ENCODE data around the gene ZNF766. TPM values are rescaled to one million over a fixed set of nuclear protein-coding genes. Genes with fewer than 3 reads are reported as not detected.
A peak's percentile ranks its signal among the peaks of the same experiment; 100 is the strongest.

The ZNF766 gene
- total RNA-seq, 2 experiments from 2014 or later, result 39.3 to 43.2 TPM

- POLR2A ChIA-PET, result no interaction called here
- Histone ChIP-seq H3K4me1 (ENCODE audit: insufficient read depth, low read length) (no peaks in the 10 kb centered on the region), H3K27me3 (ENCODE audit: control insufficient read depth in 1 of 2, insufficient read depth in 2 of 2, low read length in 2 of 2) (no peaks in the 10 kb centered on the region), H3K4me3 (ENCODE audit: low read length) (no peak overlapping the region), H3K9me3 (ENCODE audit: control insufficient read depth in 1 of 2, insufficient read depth in 1 of 2, low read length in 2 of 2) (no peaks in the 10 kb centered on the region), H3K36me3 (ENCODE audit: insufficient read depth, low read length) (peaks cover 95% of the 10 kb centered on the region), H3K27ac (ENCODE audit: low read depth in 1 of 2, low read length in 2 of 2) (no peak overlapping the region)
- DNase-seq, result no peak
- Mint-ChIP-seq H3K4me1 (ENCODE audit: low read depth) (no peaks in the 10 kb centered on the region), H3K36me3 (ENCODE audit: low read depth) (peaks cover 99% of the 10 kb centered on the region), H3K27ac (no peak overlapping the region), H3K4me3 (no peak overlapping the region), H3K9me3 (no peaks in the 10 kb centered on the region), H3K27me3 (no peaks in the 10 kb centered on the region)
- intact Hi-C loops (cut with DNase I, micrococcal nuclease), result no loop called here
- no peak for TF ChIP-seq CTCF (IDR thresholded peaks at IDR 0.05)
- CTCF ChIA-PET, result no interaction called here
- no peak for ATAC-seq (ENCODE audit: poor library complexity)
Measured at GRCh38 chr19:52221831-52222375, 47.5 kb upstream of the ZNF766 start.

GRCh38 chr19:52224211-52224610 is 45.2 kb upstream of the ZNF766 start:
- Histone ChIP-seq H3K4me1 (ENCODE audit: insufficient read depth, low read length) (no peaks in the 10 kb centered on the region), H3K9me3 (ENCODE audit: control insufficient read depth in 1 of 2, insufficient read depth in 1 of 2, low read length in 2 of 2) (no peaks in the 10 kb centered on the region), H3K36me3 (ENCODE audit: insufficient read depth, low read length) (peaks cover 87% of the 10 kb centered on the region), H3K4me3 (ENCODE audit: low read length) (no peak overlapping the region), H3K27me3 (ENCODE audit: control insufficient read depth in 1 of 2, insufficient read depth in 2 of 2, low read length in 2 of 2) (no peaks in the 10 kb centered on the region), H3K27ac (ENCODE audit: low read depth in 1 of 2, low read length in 2 of 2) (no peak overlapping the region)
- no peaks in the 10 kb centered on the region for H3K9me3 Mint-ChIP-seq
- ChIA-PET POLR2A (interaction anchor here (0.6 kb wide), 1 partner anchor 40 kb away, joined by 3 read pairs; no protein-coding TSS in a partner anchor), CTCF (interaction anchor here (1.3 kb wide), 1 partner anchor 13 kb away, joined by 3 read pairs; no protein-coding TSS in a partner anchor)
- TF ChIP-seq CTCF (IDR thresholded peaks at IDR 0.05), result no peak
- H3K27me3 Mint-ChIP-seq, result no peaks in the 10 kb centered on the region
- H3K4me3 Mint-ChIP-seq, result no peak overlapping the region
- intact Hi-C loops (cut with DNase I, micrococcal nuclease), result no loop called here
- H3K27ac Mint-ChIP-seq, result no peak overlapping the region
- H3K4me1 Mint-ChIP-seq (ENCODE audit: low read depth), result no peaks in the 10 kb centered on the region
- no peak for DNase-seq
- H3K36me3 Mint-ChIP-seq (ENCODE audit: low read depth), result peaks cover 96% of the 10 kb centered on the region
- no peak for ATAC-seq (ENCODE audit: poor library complexity)

- Mint-ChIP-seq H3K4me1 (ENCODE audit: low read depth) (no peaks in the 10 kb centered on the region), H3K36me3 (ENCODE audit: low read depth) (peaks cover 71% of the 10 kb centered on the region), H3K27ac (peak overlapping the region; percentile 39), H3K27me3 (no peaks in the 10 kb centered on the region), H3K9me3 (no peaks in the 10 kb centered on the region), H3K4me3 (no peak overlapping the region)
- H3K27ac ChIP-seq (ENCODE audit: low read depth in 1 of 2, low read length in 2 of 2), result no peak overlapping the region
- H3K4me1 ChIP-seq (ENCODE audit: insufficient read depth, low read length), result no peaks in the 10 kb centered on the region
- no peak for TF ChIP-seq CTCF (IDR thresholded peaks at IDR 0.05)
- POLR2A ChIA-PET, result no interaction called here
- CTCF ChIA-PET, result no interaction called here
- ATAC-seq (ENCODE audit: poor library complexity) (no peak), DNase-seq (no peak)
- H3K27me3 ChIP-seq (ENCODE audit: control insufficient read depth in 1 of 2, insufficient read depth in 2 of 2, low read length in 2 of 2), result no peaks in the 10 kb centered on the region
- H3K9me3 ChIP-seq (ENCODE audit: control insufficient read depth in 1 of 2, insufficient read depth in 1 of 2, low read length in 2 of 2), result no peaks in the 10 kb centered on the region
- peaks cover 63% of the 10 kb centered on the region for H3K36me3 ChIP-seq (ENCODE audit: insufficient read depth, low read length)
- intact Hi-C loops (cut with DNase I, micrococcal nuclease), result no loop called here
- H3K4me3 ChIP-seq (ENCODE audit: low read length), result no peak overlapping the region
Measured at GRCh38 chr19:52226652-52227051, 42.7 kb upstream of the ZNF766 start.

Data from CD4-positive, alpha-beta T cell (primary cell).